Rectal smooth muscle tissue (tissue), 1 donor: ENCODE data around the gene LILRB5.
"Not testable (repeated sequence)": the region's sequence is repeated elsewhere in the genome, so short reads cannot be mapped to it uniquely, and the experiment has no call there.

Experiments
- H3K27ac ChIP-seq: one replicate; pipeline ENCODE4 v1.7.0; 2013; ENCODE audit warnings: low read depth, low read length, inconsistent platforms
- H3K27me3 ChIP-seq: one replicate; pipeline ENCODE4 v1.7.0; 2013; ENCODE audit warnings: low read length; ENCODE audit not compliant: control insufficient read depth, insufficient read depth
- H3K36me3 ChIP-seq: one replicate; pipeline ENCODE4 v1.7.0; 2013; ENCODE audit warnings: low read length; ENCODE audit not compliant: control insufficient read depth, insufficient read depth
- H3K4me1 ChIP-seq: one replicate; pipeline ENCODE4 v1.7.0; 2013; ENCODE audit warnings: low read length; ENCODE audit not compliant: control insufficient read depth, insufficient read depth
- H3K4me3 ChIP-seq: one replicate; pipeline ENCODE4 v1.7.0; 2013; ENCODE audit warnings: low read length
- H3K9ac ChIP-seq: one replicate; pipeline ENCODE4 v1.7.0; 2013; ENCODE audit warnings: low read length

The LILRB5 gene

DNA sequence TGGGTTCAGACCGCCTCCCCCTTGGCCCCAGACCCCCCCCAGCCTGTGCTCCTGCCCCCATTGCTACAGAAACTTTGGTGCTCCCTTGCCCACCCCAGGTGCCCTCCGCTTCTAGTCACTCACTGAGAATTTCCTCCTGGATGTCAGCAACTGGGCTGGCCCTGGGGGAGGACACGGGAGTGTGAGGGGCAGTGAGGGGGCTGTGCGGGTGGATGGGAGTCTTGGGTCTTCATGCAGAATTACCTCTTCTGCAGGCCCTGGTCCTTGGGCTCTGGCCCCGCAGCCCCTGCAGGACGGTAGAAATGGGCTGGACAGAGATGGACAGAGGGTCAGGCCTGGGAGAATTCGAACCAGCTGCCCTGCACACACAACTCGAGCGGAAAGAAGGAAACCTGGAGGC is 4.8 kb downstream of the LILRB5 start:
- Histone ChIP-seq H3K4me3 (no peak overlapping the region), H3K27ac (no peak overlapping the region), H3K36me3 (no peaks in the 10 kb centered on the region), H3K9ac (no peak overlapping the region), H3K4me1 (no peaks in the 10 kb centered on the region), H3K27me3 (peaks cover 4% of the 10 kb centered on the region)

DNA sequence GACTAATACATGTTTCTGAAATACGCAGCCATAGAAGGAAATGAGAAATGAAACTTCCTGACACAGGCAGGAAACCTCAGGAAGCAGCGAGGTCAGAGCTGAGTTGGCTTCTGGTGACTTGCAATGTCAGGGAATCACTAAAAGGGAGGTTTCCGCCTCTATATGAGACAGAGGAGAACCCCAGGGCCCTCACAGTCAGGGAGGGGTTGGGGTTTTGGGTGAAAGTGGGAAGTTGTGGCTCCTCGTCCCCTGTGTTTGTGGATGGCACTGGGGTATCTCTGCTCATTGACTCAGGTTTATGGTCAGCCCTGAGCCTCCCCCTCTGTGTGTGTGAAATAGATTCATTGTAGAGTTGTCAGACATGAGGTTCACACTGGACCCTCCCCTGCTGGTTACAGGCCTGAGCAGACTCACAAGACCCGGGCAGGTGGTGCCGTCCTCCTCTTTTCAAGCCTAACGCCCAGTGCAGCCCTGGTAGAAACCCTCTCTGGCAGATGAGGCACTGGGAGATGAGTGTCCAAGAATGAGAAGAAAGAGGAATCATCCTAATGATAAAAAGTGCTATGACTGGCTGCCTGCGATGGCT is 9.0 kb downstream of the LILRB5 start:
- no peaks in the 10 kb centered on the region for H3K36me3 ChIP-seq
- H3K4me3 ChIP-seq = no peak overlapping the region
- H3K27ac ChIP-seq = no peak overlapping the region
- H3K4me1 ChIP-seq = no peaks in the 10 kb centered on the region
- no peak overlapping the region for H3K9ac ChIP-seq
- peaks cover 4% of the 10 kb centered on the region for H3K27me3 ChIP-seq

DNA sequence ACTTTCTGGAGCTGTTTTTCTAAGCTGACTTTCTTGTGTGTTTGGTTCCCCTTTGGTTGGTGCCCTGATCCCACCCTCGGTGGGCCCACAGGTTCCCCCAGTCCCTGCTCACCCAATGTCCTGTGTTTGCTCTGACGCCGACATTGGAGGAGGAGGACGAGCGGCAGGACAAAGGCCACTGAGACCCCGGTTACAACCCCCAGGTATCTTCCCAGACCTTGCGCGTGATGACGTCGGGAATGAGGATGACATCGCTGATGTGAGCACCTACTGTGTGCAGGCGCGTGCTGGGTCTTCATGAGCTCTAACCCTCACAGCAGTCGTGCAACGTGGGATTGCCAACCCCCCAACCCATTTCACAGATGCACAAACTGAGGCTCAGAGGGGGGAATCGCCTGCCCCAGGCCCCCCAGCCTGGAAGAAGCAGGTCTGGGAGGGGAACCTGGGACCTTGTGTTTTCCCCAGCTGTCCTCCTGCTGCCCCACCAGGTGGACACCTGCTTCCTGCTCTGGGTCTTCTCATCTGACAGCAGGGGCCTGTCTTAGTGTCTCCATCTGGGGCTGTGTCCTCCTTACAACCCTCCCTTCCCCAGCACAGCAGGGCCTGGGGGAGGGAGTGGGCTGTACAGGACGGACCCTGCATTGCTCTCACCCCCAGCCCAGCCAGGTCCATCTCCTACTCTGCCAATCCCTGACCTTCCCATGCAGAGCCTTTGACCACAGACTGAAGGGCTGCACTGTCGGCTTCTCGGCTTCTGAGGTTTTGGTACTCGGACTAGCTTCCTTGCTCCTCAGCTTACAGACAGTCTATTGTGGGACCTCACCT is 9.8 kb downstream of the LILRB5 start:
- Histone ChIP-seq H3K4me1 (no peaks in the 10 kb centered on the region), H3K9ac (no peak overlapping the region), H3K27ac (peak overlapping the region; percentile 14), H3K4me3 (peak overlapping the region; percentile 9), H3K36me3 (no peaks in the 10 kb centered on the region), H3K27me3 (no peaks in the 10 kb centered on the region)

DNA sequence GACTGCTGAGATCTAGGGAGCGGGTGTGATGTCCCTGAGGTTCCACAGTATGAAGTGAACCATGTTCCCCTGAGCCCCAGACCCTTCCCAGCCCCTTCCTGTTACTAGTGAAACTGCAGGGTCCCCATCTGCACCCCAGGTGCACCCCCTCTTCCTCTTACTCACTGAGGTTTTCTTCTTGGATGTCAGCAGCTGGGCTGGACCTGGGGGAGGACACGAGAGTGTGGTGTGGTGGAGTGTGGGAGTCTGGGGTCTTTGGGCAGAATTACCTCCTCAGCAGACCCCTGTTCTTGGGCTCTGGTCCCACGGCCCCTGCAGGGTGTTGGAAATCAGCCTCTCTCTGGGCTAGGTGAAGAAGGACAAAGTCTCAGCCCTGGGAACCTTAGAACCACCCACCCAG is 11.1 kb downstream of the LILRB5 start:
- H3K4me3 ChIP-seq = no peak overlapping the region
- no peak overlapping the region for H3K9ac ChIP-seq
- no peaks in the 10 kb centered on the region for H3K27me3 ChIP-seq
- H3K27ac ChIP-seq = no peak overlapping the region
- no peaks in the 10 kb centered on the region for H3K36me3 ChIP-seq
- no peaks in the 10 kb centered on the region for H3K4me1 ChIP-seq

DNA sequence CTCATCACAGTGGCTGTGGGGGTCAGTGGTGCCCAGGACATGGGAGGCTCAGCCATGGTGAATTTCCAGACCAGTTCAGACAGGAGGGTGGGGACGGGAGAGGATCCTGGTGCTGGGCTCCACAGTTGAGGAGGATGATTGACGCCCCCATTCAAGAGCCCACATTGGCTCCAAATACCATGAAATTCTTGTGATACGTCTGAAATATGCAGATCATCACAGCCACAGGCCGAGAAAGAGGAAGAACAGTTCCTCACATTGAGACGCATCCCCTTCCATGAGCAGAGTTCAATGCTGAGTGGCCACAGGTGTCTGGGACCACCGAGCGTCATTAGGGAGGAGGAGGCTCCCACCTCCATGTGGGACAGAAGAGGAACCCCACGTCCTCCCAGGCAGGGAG is 13.3 kb downstream of the LILRB5 start:
- not testable (repeated sequence) for H3K27me3 ChIP-seq, H3K36me3 ChIP-seq, H3K9ac ChIP-seq, H3K4me3 ChIP-seq, H3K27ac ChIP-seq, H3K4me1 ChIP-seq

DNA sequence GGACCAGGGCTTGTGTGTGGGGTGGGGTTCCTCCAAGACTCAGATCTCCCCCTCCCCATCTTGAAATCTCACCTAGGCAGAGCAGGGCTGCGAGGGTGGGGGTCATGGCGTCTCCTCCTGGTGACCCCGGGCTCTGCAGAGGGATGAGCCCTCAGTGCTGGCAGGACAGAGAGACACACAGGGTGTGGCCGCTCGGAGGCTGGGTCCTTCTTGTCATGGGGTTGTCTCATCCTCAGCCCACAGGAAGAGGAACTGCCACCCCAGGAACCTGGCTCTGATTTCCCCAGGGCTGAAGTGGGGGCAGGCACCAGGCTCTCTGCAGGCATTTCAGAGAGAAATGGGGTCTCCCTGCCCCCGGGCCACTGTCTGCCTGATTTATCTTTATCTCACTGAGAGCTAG is 14.4 kb downstream of the LILRB5 start, which contains the start of gene LILRA6:
TSS of gene LILRA6 (minus strand) at position 145 of the 400 bp plus-strand sequence.
- not testable (repeated sequence) for H3K27me3 ChIP-seq, H3K27ac ChIP-seq

GRCh38 chr19:54242234-54242633 is 14.8 kb downstream of the LILRB5 start:
- not testable (repeated sequence) for H3K4me3 ChIP-seq, H3K4me1 ChIP-seq, H3K9ac ChIP-seq, H3K36me3 ChIP-seq, H3K27ac ChIP-seq, H3K27me3 ChIP-seq

More for the DNA sequence above, 14.4 kb downstream of the LILRB5 start, which contains the start of gene LILRA6:
- not testable (repeated sequence) for H3K36me3 ChIP-seq, H3K4me3 ChIP-seq, H3K9ac ChIP-seq, H3K4me1 ChIP-seq

DNA sequence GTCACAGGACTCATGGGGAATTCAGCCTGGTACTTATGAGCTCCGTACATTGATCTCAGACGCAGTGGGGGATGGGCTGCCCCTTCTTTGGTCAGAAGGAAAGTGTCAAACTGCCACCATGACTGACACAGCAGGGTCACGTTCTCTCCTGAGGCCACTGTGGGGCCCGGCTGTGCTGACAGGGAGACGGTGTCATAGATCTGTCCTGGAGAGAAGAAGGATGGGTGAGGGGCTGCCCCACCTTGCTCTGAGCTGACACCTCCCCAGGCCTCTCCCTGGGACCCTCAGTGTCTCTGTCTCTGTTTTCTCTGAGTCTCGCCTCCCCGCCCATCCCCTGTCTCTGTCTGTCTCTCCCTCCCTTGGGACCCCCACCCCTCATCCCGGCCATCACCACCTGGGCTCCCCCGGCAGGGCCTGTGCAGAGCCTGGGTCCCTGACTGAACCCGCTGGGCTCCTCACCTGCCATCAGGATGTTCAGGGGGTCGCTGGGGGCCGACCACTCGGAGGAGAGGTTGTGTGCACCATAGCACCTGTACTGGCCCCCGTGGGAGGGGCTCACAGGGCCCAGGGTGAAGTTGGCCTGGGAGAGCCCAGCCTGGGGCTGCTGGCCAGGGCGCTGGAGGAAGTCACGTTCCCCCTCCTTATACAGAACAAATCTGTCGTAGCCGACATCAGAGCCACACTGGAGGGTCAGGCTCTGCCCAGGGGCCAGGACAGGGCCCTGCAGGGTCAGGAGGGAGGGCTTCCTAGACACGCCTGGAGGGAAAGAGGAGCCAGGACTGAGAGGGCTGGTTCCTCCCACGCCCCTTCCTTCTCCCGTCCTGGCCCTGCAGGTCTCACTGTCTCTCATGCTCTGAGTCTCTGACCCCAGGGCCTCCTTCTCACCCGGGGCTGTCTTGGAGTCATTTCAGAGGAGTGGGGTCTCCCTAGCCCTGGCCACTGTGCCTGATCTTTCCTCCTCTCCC is 16.4 kb downstream of the LILRB5 start:
- H3K9ac ChIP-seq, H3K4me3 ChIP-seq, H3K27me3 ChIP-seq, H3K27ac ChIP-seq, H3K4me1 ChIP-seq, H3K36me3 ChIP-seq: not testable (repeated sequence)

DNA sequence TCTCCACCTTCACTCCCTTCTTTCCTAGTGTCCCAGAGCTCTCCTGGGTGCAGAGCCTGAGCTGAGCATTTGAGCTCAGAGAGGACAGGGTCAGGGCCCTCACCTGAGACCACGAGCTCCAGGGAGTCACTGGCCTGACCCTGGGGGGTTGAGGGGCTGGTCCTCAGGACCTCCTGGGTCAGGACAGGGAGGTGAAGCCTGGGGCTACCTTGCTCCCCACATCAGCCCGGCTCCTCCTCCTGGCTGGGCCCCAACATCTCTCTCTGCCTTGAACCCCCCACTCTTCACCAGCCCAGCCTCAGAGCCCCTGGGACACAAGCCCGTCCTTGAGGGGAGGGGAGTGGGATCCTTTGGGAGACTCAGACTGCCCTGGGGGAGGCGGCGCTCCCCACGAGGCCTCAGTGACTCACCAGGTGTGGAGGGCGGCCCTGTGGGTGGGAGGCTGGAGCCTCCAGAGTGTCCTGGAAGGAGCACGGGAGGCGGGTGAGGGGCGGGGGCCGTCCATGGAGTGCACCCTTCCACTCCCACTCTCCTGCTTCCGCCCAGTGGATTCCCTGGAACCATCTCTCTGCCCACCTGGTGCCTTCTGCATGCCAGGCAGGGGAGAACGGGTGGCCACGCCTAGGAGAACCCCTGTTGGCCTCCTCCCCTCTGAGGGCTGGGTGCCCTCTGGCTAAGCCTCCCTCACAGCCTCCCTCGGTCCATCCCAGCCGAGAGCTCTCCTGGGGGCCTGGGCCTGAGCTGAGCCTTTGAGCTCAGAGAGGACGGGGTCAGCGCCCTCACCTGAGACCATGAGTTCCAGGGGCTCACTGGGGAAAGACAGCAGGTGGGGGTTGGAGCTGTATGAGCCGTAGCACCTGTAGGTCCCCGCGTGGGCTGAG is 17.3 kb downstream of the LILRB5 start:
- not testable (repeated sequence) for H3K27ac ChIP-seq

DNA sequence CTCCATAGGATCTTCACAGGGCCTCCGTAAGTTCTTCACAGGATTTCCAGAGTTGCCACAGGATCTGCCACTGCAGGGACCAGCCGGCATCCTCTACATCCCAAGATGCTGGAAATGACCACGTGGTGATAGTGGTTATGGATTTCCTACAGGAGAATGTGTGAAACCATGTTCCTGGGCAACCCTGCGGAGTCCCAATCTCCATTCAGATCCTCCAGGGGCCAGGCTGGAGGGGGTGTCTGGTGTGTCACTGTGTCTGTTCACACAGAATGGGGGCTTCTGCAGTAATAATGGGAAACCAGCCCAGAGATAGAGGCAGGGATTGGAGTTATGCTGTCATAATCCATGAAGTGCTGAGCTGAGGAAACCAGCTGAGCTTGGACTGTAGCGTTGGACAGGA is 23.1 kb downstream of the LILRB5 start:
- no peak overlapping the region for H3K4me3 ChIP-seq
- H3K27me3 ChIP-seq = no peaks in the 10 kb centered on the region
- H3K36me3 ChIP-seq = no peaks in the 10 kb centered on the region
- H3K27ac ChIP-seq = no peak overlapping the region
- H3K4me1 ChIP-seq = no peaks in the 10 kb centered on the region
- no peak overlapping the region for H3K9ac ChIP-seq

More for the DNA sequence above, 17.3 kb downstream of the LILRB5 start:
- not testable (repeated sequence) for H3K4me3 ChIP-seq, H3K9ac ChIP-seq, H3K27me3 ChIP-seq, H3K4me1 ChIP-seq, H3K36me3 ChIP-seq

- H3K4me1 ChIP-seq = no peaks in the 10 kb centered on the region
- H3K4me3 ChIP-seq = no peak overlapping the region
- H3K9ac ChIP-seq = no peak overlapping the region
- H3K27me3 ChIP-seq = no peaks in the 10 kb centered on the region
- H3K36me3 ChIP-seq = no peaks in the 10 kb centered on the region
- H3K27ac ChIP-seq = no peak overlapping the region
These were observed 25.8 kb downstream of the LILRB5 start for GRCh38 chr19:54231077-54231931.
